Loucy (cell line): Measurements from ENCODE around the gene SH2D3C.

ENCODE experiments used
- EZH2phosphoT487 ChIP-seq: fragments of 200-600 bp; IDR thresholded peaks from 2 replicates; pipeline ENCODE4 v1.6.1; 2018; ENCODE audit warnings: antibody characterized with exemption, mild to moderate bottlenecking, moderate library complexity, borderline replicate concordance
- TF ChIP-seq, protein P1 (sequence below): fragments of 200-600 bp; sonication (generic); conservative IDR thresholded peaks from 2 replicates; pipeline ENCODE4 v1.5.1; 2014; ENCODE audit warnings: mild to moderate bottlenecking, antibody characterized with exemption, low read length

DNA sequence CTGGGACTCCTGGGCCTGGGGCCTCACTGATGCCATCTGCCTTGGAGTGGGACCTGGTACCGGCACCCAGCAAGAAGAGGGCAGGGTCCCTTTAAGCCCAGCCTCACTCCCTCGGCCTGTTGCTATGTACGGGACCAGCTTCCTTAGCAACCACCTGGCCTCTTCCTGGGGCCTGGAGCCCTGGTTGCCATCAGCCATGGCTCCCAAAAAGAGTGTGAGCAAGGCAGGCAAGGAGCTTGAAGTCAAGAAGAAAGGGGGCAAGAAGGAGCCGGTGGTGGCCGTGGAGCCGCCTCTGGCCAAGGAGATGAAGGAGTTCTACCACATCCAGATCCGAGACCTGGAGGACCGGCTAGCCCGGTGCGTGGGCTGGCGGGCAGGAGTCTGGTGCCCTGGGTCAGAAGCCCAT lies 71.6 kb downstream of the SH2D3C start, which contains the start of gene CFAP157:
- TF ChIP-seq, protein P1, sequence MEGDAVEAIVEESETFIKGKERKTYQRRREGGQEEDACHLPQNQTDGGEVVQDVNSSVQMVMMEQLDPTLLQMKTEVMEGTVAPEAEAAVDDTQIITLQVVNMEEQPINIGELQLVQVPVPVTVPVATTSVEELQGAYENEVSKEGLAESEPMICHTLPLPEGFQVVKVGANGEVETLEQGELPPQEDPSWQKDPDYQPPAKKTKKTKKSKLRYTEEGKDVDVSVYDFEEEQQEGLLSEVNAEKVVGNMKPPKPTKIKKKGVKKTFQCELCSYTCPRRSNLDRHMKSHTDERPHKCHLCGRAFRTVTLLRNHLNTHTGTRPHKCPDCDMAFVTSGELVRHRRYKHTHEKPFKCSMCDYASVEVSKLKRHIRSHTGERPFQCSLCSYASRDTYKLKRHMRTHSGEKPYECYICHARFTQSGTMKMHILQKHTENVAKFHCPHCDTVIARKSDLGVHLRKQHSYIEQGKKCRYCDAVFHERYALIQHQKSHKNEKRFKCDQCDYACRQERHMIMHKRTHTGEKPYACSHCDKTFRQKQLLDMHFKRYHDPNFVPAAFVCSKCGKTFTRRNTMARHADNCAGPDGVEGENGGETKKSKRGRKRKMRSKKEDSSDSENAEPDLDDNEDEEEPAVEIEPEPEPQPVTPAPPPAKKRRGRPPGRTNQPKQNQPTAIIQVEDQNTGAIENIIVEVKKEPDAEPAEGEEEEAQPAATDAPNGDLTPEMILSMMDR, result no peak
- TF ChIP-seq EZH2phosphoT487, result no peak
